Ovary (tissue), 3 donors: ENCODE data around the gene WWC1.

Experiments
- CTCF ChIP-seq, 3 donors: fragments of 450-650 bp in 2 of 3; fragments of 200-600 bp in 1 of 3; IDR thresholded peaks; one replicate each; pipeline versions ENCODE4 v1.5.1 to v1.8.0; 2016 to 2022; ENCODE audit warnings: antibody characterized with exemption in 3 of 3, mild to moderate bottlenecking in 1 of 3
- EP300 ChIP-seq: sonication (generic); formaldehyde crosslinking; IDR thresholded peaks from one replicate; pipeline ENCODE4 v1.6.1; 2017; ENCODE audit warnings: antibody characterized with exemption
- POLR2A ChIP-seq: fragments of 450-650 bp; IDR thresholded peaks from one replicate; pipeline ENCODE4 v1.6.1; 2017; ENCODE audit warnings: antibody characterized with exemption, mild to moderate bottlenecking, moderate library complexity
- donor health status: DM: no; HTN: no; CAD: no.

GRCh38 chr5:168249923-168250322 is 41.5 kb upstream of the WWC1 start:
- TF ChIP-seq EP300 = no peak
- TF ChIP-seq CTCF (IDR thresholded peaks at IDR 0.05) = no peak
- no peak for TF ChIP-seq POLR2A
